ENCODE data around the gene CCT8L2. TPM values are rescaled to one million over a fixed set of nuclear protein-coding genes. Genes with fewer than 3 reads are reported as not detected.
"Not testable (repeated sequence)": the region's sequence is repeated elsewhere in the genome, so short reads cannot be mapped to it uniquely, and the experiment has no call there.

CCT8L2 gene
- total RNA-seq, 1 experiment from 2014 or later, result not detected

GRCh38 chr22:16603770-16604242, 11.2 kb upstream of the CCT8L2 start:
- not testable (repeated sequence) for H3K27me3 Mint-ChIP-seq (ENCODE audit: low read depth); H3K27ac Mint-ChIP-seq
- no CpG with 5 or more reads among the region's 9 CpGs for WGBS (ENCODE audit: extremely low coverage, insufficient read length, low lambda C conversion rate)

More at GRCh38 chr22:16603770-16604242, 11.2 kb upstream of the CCT8L2 start:
- not testable (repeated sequence) for H3K4me3 Mint-ChIP-seq; H3K23ac ChIP-seq (ENCODE audit: insufficient read length, low read depth, low read length); H3K27ac ChIP-seq (ENCODE audit: insufficient read length, low read depth, low read length); H2AK5ac ChIP-seq (ENCODE audit: insufficient read length, low read length); H3K4me1 ChIP-seq (ENCODE audit: insufficient read depth, low read length); H2BK15ac ChIP-seq (ENCODE audit: low read depth, low read length); H3K27me3 ChIP-seq (ENCODE audit: insufficient read depth, low read length); H3K14ac ChIP-seq (ENCODE audit: insufficient read depth, low read length); DNase-seq; H3K23me2 ChIP-seq (ENCODE audit: insufficient read length, low read depth, low read length, poor library complexity, severe bottlenecking); H2AFZ ChIP-seq (ENCODE audit: low read length); H2BK12ac ChIP-seq (ENCODE audit: insufficient read length, low read depth, low read length); H4K8ac ChIP-seq (replicated peaks; ENCODE audit: insufficient read length, low read depth, low read length); H4K5ac ChIP-seq (ENCODE audit: insufficient read length, low read depth, low read length); H3K79me1 ChIP-seq (ENCODE audit: insufficient read depth, low read depth, low read length, poor library complexity, severe bottlenecking); H3K9ac ChIP-seq (ENCODE audit: extremely low read depth, insufficient read length, low read length); H3T11ph ChIP-seq (ENCODE audit: low read length); H2BK120ac ChIP-seq (ENCODE audit: low read depth, low read length, poor library complexity, severe bottlenecking); H3K4me1 Mint-ChIP-seq; H2BK5ac ChIP-seq (ENCODE audit: insufficient read length, low read length); H4K91ac ChIP-seq (ENCODE audit: insufficient read length, low read depth, low read length); H3K4me2 ChIP-seq (ENCODE audit: insufficient read depth, insufficient read length, low read length); H4K20me1 ChIP-seq (ENCODE audit: control insufficient read depth, insufficient read depth, insufficient read length); H3K18ac ChIP-seq (ENCODE audit: insufficient read length, low read depth, low read length); H3K79me2 ChIP-seq (ENCODE audit: insufficient read depth, low read length); H3K4ac ChIP-seq (ENCODE audit: low read depth, low read length); H2BK20ac ChIP-seq (ENCODE audit: low read depth, low read length, poor library complexity, severe bottlenecking); H3K56ac ChIP-seq (ENCODE audit: insufficient read length, low read depth, low read length)
- Mint-ChIP-seq H3K9me3 (peaks cover 72 to 74% of the 10 kb centered on the region in 2 experiments), H3K36me3 (ENCODE audit: insufficient read depth in 1 of 3, low read depth in 3 of 3) (peaks cover 9 to 14% (median 9%) of the 10 kb centered on the region in 3 experiments; a peak in 6 of 7 replicates)
- peaks cover 42% of the 10 kb centered on the region for H3K9me3 ChIP-seq (ENCODE audit: control insufficient read depth, low read depth, low read length)
